Umbilical cord (tissue), 2 donors: ENCODE data around the gene KCNK3. TPM values are rescaled to one million over a fixed set of nuclear protein-coding genes. Genes with fewer than 3 reads are reported as not detected.

Experiments
- DNase-seq: peaks from one replicate; pipeline ENCODE4 v3.0.0-alpha.2; 2015; ENCODE audit warnings: low spot score
- total RNA-seq: library from RNA; depleted of rRNA; stranded (reverse); fragments of >200 nt; gene quantifications from one replicate; pipeline ENCODE4 v1.2.3, GENCODE V29; 2014; ENCODE audit warnings: low replicate concordance; ENCODE audit not compliant: insufficient read depth

KCNK3 gene
- total RNA-seq, 1 donor from 2014 or later, result 11.8 TPM

- no peak for DNase-seq
These were observed 19.1 kb downstream of the KCNK3 start for GRCh38 chr2:26711457-26712161.

- DNase-seq, result peak; percentile 78
These were observed 20.3 kb downstream of the KCNK3 start for GRCh38 chr2:26712486-26713465.

GRCh38 chr2:26715528-26716270 lies 23.2 kb downstream of the KCNK3 start:
- no peak for DNase-seq

GRCh38 chr2:26716340-26716739 lies 23.8 kb downstream of the KCNK3 start:
- DNase-seq, result no peak

- DNase-seq, result no peak
These were observed 24.2 kb downstream of the KCNK3 start for GRCh38 chr2:26716769-26717168.

- DNase-seq, result no peak
These were observed 24.8 kb downstream of the KCNK3 start for GRCh38 chr2:26717362-26717761.

- DNase-seq, result no peak
These were observed 26.6 kb downstream of the KCNK3 start for GRCh38 chr2:26718949-26719686.

GRCh38 chr2:26720322-26721114 lies 28.0 kb downstream of the KCNK3 start:
- DNase-seq, result peak; percentile 84

- DNase-seq, result no peak
These were observed 28.9 kb downstream of the KCNK3 start for GRCh38 chr2:26721115-26722032.

GRCh38 chr2:26722328-26722727 lies 29.8 kb downstream of the KCNK3 start:
- DNase-seq, result no peak

- no peak for DNase-seq
These were observed 30.4 kb downstream of the KCNK3 start for GRCh38 chr2:26722911-26723310.

- DNase-seq, result no peak
These were observed 31.0 kb downstream of the KCNK3 start for GRCh38 chr2:26723475-26723874.

- DNase-seq, result peak; percentile 44
These were observed 31.6 kb downstream of the KCNK3 start for GRCh38 chr2:26723991-26724750.

- DNase-seq, result no peak
These were observed 32.4 kb downstream of the KCNK3 start for GRCh38 chr2:26724784-26725520.

GRCh38 chr2:26725521-26725820 lies 32.9 kb downstream of the KCNK3 start:
- DNase-seq, result no peak

GRCh38 chr2:26726228-26726627 lies 33.7 kb downstream of the KCNK3 start:
- DNase-seq, result no peak

- DNase-seq, result no peak
These were observed 35.4 kb downstream of the KCNK3 start for GRCh38 chr2:26727641-26728561.
